SK-N-SH (cell line): Measurements from ENCODE around the gene SEMA6C. TPM values are rescaled to one million over a fixed set of nuclear protein-coding genes. Genes with fewer than 3 reads are reported as not detected.

Experiments
- CTCF ChIA-PET: fragments of 300-600, 350-600 bp; formaldehyde crosslinking; extraction: SDS; loops from one replicate; lab custom pipeline; 2021; lab: Yijun Ruan, JAX
- POLR2A ChIA-PET: fragments of 350-600 bp; sonication (Branson Sonifier 250); formaldehyde crosslinking; extraction: SDS; loops from one replicate; lab custom pipeline; 2020; ENCODE audit warnings: antibody characterized with exemption, inconsistent platforms; lab: Yijun Ruan, JAX
- DNase-seq: peaks from one replicate; pipeline ENCODE4 v3.0.0; 2012
- H2AFZ ChIP-seq: fragments of 200-600 bp; sonication (generic); 2 replicates; pipeline ENCODE4 v1.8.1; 2016; ENCODE audit warnings: antibody characterized with exemption, mild to moderate bottlenecking, low read depth
- H3F3A ChIP-seq: fragments of 200-600 bp; sonication (generic); replicated peaks from 2 replicates; pipeline ENCODE3; 2016; ENCODE audit warnings: antibody characterized with exemption, mild to moderate bottlenecking; ENCODE audit not compliant: insufficient read depth
- H3K27ac ChIP-seq, 2 experiments: fragments of 200-500 bp in 1 of 2; fragments of 200-600 bp in 1 of 2; sonication (Bioruptor generic) in 1 of 2; sonication (generic), shearing (Covaris generic) in 1 of 2; 2 replicates each; pipeline versions ENCODE4 v1.5.1 to v1.6.1; 2014 to 2016; ENCODE audit warnings: low read depth in 2 of 2, inconsistent platforms in 1 of 2, low read length in 1 of 2, mild to moderate bottlenecking in 1 of 2, mixed read lengths in 1 of 2
- H3K27me3 ChIP-seq: fragments of 200-600 bp; sonication (generic), shearing (Covaris generic); 2 replicates; pipeline ENCODE4 v1.6.1; 2016; ENCODE audit warnings: mixed run types; ENCODE audit not compliant: insufficient read depth
- H3K36me3 ChIP-seq, 2 experiments: fragments of 200-500 bp in 1 of 2; fragments of 200-600 bp in 1 of 2; sonication (Bioruptor generic) in 1 of 2; sonication (generic) in 1 of 2; replicated peaks in 1 of 2; 2 replicates each; pipeline versions ENCODE3 to v1.5.1; 2014 to 2016; ENCODE audit warnings: low read length in 1 of 2, mild to moderate bottlenecking in 1 of 2; ENCODE audit not compliant: insufficient read depth in 2 of 2, control insufficient read depth in 1 of 2
- H3K4me1 ChIP-seq, 2 experiments: fragments of 200-500 bp in 1 of 2; fragments of 200-600 bp in 1 of 2; sonication (Bioruptor generic) in 1 of 2; sonication (generic), shearing (Covaris generic) in 1 of 2; 2 replicates each; pipeline versions ENCODE4 v1.5.1 to v1.6.1; 2014 to 2016; ENCODE audit warnings: low read depth in 1 of 2, low read length in 1 of 2, mixed run types in 1 of 2; ENCODE audit not compliant: insufficient read depth in 2 of 2, control insufficient read depth in 1 of 2
- H3K4me2 ChIP-seq: fragments of 200-600 bp; sonication (generic), shearing (Covaris generic); 2 replicates; pipeline ENCODE4 v1.6.1; 2017; ENCODE audit warnings: mixed run types
- H3K4me3 ChIP-seq, 2 experiments: fragments of 200-500 bp in 1 of 2; fragments of 200-600 bp in 1 of 2; sonication (Bioruptor generic) in 1 of 2; sonication (generic), shearing (Covaris generic) in 1 of 2; 2 replicates each; pipeline versions ENCODE4 v1.5.1 to v1.8.1; 2014 to 2016; ENCODE audit warnings: low read depth in 2 of 2, inconsistent platforms in 1 of 2, low read length in 1 of 2, mild to moderate bottlenecking in 1 of 2, mixed read lengths in 1 of 2, moderate library complexity in 1 of 2
- H3K79me2 ChIP-seq: fragments of 200-600 bp; sonication (generic); 2 replicates; pipeline ENCODE4 v1.8.1; 2017; ENCODE audit warnings: mild to moderate bottlenecking; ENCODE audit not compliant: insufficient read depth
- H3K9ac ChIP-seq: fragments of 200-600 bp; sonication (generic); 2 replicates; pipeline ENCODE4 v1.6.1; 2017; ENCODE audit warnings: mixed run types
- H3K9me2 ChIP-seq: fragments of 200-600 bp; sonication (generic); 2 replicates; pipeline ENCODE4 v1.6.1; 2017; ENCODE audit warnings: mixed run types
- H3K9me3 ChIP-seq: fragments of 200-600 bp; sonication (generic); 2 replicates; pipeline ENCODE4 v1.6.1; 2017; ENCODE audit warnings: mixed run types, mild to moderate bottlenecking, moderate library complexity
- H4K20me1 ChIP-seq: fragments of 200-600 bp; sonication (generic); 2 replicates; pipeline ENCODE4 v1.6.1; 2017; ENCODE audit warnings: mild to moderate bottlenecking, mixed run types; ENCODE audit not compliant: insufficient read depth
- CHD2 ChIP-seq: fragments of 150-350 bp; IDR thresholded peaks from 2 replicates; pipeline ENCODE4 v1.6.1; 2018; ENCODE audit warnings: low read length; ENCODE audit not compliant: partially characterized antibody
- ELF1 ChIP-seq: IDR thresholded peaks from 2 replicates; pipeline ENCODE4 v1.4.0; 2012
- EZH2phosphoT487 ChIP-seq: fragments of 200-600 bp; sonication (generic); IDR thresholded peaks from 2 replicates; pipeline ENCODE4 v1.6.1; 2017; ENCODE audit warnings: low read depth, mixed run types, mild to moderate bottlenecking, antibody characterized with exemption, moderate library complexity, borderline replicate concordance
- FOXM1 ChIP-seq: IDR thresholded peaks from 2 replicates; pipeline ENCODE4 v1.4.0; 2012; ENCODE audit warnings: low read depth, mild to moderate bottlenecking
- GATA2 ChIP-seq: sonication (generic); formaldehyde crosslinking; IDR thresholded peaks from 2 replicates; pipeline ENCODE4 v1.5.0; 2020; ENCODE audit warnings: mild to moderate bottlenecking, missing genetic modification reagents
- JUND ChIP-seq: IDR thresholded peaks from 2 replicates; pipeline ENCODE4 v1.4.0; 2012
- MXI1 ChIP-seq: IDR thresholded peaks from 2 replicates; pipeline ENCODE4 v1.6.1; 2012; ENCODE audit warnings: mild to moderate bottlenecking, low read depth, low read length, improper control_type of control experiment
- NFIC ChIP-seq: IDR thresholded peaks from 2 replicates; pipeline ENCODE4 v1.4.0; 2012; ENCODE audit warnings: borderline replicate concordance
- NRF1 ChIP-seq: IDR thresholded peaks from 2 replicates; pipeline ENCODE4 v1.6.1; 2012; ENCODE audit warnings: low read depth, mild to moderate bottlenecking, low read length
- REST ChIP-seq: IDR thresholded peaks from 2 replicates; pipeline ENCODE4 v1.6.1; 2012; ENCODE audit warnings: mild to moderate bottlenecking, low read depth, low read length, moderate library complexity
- RFX5 ChIP-seq: IDR thresholded peaks from 2 replicates; pipeline ENCODE4 v1.6.1; 2012; ENCODE audit warnings: mild to moderate bottlenecking, improper control_type of control experiment, low read length
- SMC3 ChIP-seq: IDR thresholded peaks from 2 replicates; pipeline ENCODE4 v1.6.1; 2012; ENCODE audit warnings: low read depth, low read length, improper control_type of control experiment
- TAF1 ChIP-seq: IDR thresholded peaks from 2 replicates; pipeline ENCODE4 v1.6.1; 2012; ENCODE audit warnings: low read depth, mild to moderate bottlenecking, low read length, moderate library complexity, borderline replicate concordance
- TCF12 ChIP-seq: IDR thresholded peaks from 2 replicates; pipeline ENCODE4 v1.4.0; 2012
- USF1 ChIP-seq: IDR thresholded peaks from 2 replicates; pipeline ENCODE4 v1.4.0; 2012; ENCODE audit warnings: low read depth, borderline replicate concordance
- USF2 ChIP-seq: fragments of 150-350 bp; IDR thresholded peaks from 2 replicates; pipeline ENCODE4 v1.6.1; 2017; ENCODE audit warnings: antibody characterized with exemption, low read length, low read depth, borderline replicate concordance
- WGBS: methylation state at CpG from one replicate; pipeline ENCODE4 v1.1.6; 2017; ENCODE audit warnings: low lambda C conversion rate; 5-methylcytosine and 5-hydroxymethylcytosine counted together
- polyA plus RNA-seq, 3 experiments: library from polyadenylated mRNA; depleted of rRNA; stranded (reverse); fragments of >200 nt; gene quantifications; 2 replicates each; pipeline ENCODE4 v1.2.3, GENCODE V29; 2012

The SEMA6C gene
- polyA plus RNA-seq, 1 of the 3 experiments (the other 2 are of a cell fraction) = 4.0 TPM

- TF ChIP-seq CHD2 = no peak
- no peak for TF ChIP-seq ELF1
- TF ChIP-seq REST = no peak
- no peak for TF ChIP-seq USF2
- no peak for TF ChIP-seq NRF1
- no peak for TF ChIP-seq SMC3
- no peak for TF ChIP-seq NFIC
- no peak for TF ChIP-seq FOXM1
- no peak for TF ChIP-seq TAF1
- no peak for TF ChIP-seq MXI1
- no peak for TF ChIP-seq RFX5
- TF ChIP-seq USF1 = no peak
- TF ChIP-seq GATA2 (CRISPR knock-in tag) = no peak
- no peak for TF ChIP-seq JUND
- TF ChIP-seq TCF12 = no peak
- TF ChIP-seq EZH2phosphoT487 = no peak
- Histone ChIP-seq H3F3A (no peaks in the 10 kb centered on the region), H3K79me2 (no peaks in the 10 kb centered on the region), H3K27me3 (no peaks in the 10 kb centered on the region), H2AFZ (no peak overlapping the region), H3K9me2 (no peaks in the 10 kb centered on the region), H3K4me2 (no peak overlapping the region), H3K36me3 (no peaks in the 10 kb centered on the region), H4K20me1 (no peaks in the 10 kb centered on the region), H3K4me1 (no peaks in the 10 kb centered on the region), H3K27ac (no peak overlapping the region), H3K9me3 (no peaks in the 10 kb centered on the region), H3K9ac (no peak overlapping the region), H3K4me3 (no peak overlapping the region)
- POLR2A ChIA-PET = no interaction called here
- CTCF ChIA-PET = no interaction called here
- 88% methylated on average over 7 of the region's 7 CpGs for WGBS
- DNase-seq = no peak
Measured at GRCh38 chr1:151137789-151138188, 8.6 kb downstream of the SEMA6C start.
